Measurements from ENCODE around the gene NUP37. TPM values are rescaled to one million over a fixed set of nuclear protein-coding genes. Genes with fewer than 3 reads are reported as not detected.
A peak's percentile ranks its signal among the peaks of the same experiment; 100 is the strongest.

NUP37 gene
- total RNA-seq, 1 experiment from 2014 or later: 77.5 TPM

DNA sequence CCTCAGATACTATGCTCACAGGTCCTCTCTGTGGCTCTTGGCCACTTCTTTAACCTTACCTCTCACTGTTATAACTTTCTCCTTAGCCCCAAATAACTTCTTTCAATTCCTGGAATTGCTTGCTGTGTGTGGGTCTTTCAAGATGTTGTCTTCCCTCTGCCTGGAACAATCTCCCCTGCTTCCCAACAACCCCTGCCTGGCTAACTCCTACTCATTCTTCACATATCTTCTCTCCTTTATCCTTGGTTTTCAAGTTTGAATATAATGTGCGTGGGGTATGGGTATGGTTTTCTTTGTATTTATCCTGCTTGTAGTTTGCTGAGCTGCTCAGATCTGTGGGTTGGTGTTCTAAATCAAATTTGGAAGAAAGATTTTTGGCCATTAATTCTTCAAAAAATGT lies 55.4 kb downstream of the NUP37 start (continued):
- TF ChIP-seq FOSL1 (IDR thresholded peaks at IDR 0.05; ENCODE audit: low read depth) (no peak), RAD21 (IDR thresholded peaks at IDR 0.05; ENCODE audit: low read depth) (no peak), POLR2A (IDR thresholded peaks at IDR 0.05; ENCODE audit: borderline replicate concordance, extremely low read depth, insufficient read depth, insufficient read length) (no peak)

DNA sequence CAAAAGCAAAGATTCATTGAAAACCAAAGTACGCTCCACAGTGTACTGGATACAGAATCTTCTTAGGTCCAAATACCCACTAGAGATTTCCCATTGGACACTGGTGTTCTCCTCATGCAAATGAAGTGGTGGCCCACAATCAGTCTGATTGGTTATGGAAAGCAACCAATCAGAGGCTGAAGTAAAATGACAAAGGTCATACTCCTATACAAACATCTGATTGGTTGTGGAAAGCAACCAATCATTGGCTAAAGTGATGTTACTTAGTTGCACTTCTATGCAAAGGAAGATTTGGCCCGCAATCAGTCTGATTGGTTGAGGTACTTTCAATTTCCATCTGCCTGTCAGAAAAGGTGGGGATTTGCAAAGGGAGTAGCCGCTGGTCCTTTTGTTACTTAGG lies 56.8 kb downstream of the NUP37 start:
- no peaks in the 10 kb centered on the region for H3K79me2 ChIP-seq (ENCODE audit: insufficient read depth, low read length)
- ChIA-PET POLR2A (no interaction called here), CTCF (no interaction called here), RAD21 (ENCODE audit: low non-redundant PET in 1 of 2, low total read pairs in 2 of 2, uncharacterized antibody in 2 of 2, unreplicated experiment in 2 of 2) (no interaction called here)
- peak overlapping the region; percentile 47 for H2AFZ ChIP-seq (ENCODE audit: low read depth, low read length, poor library complexity, severe bottlenecking)
- no peak overlapping the region for H3K4me3 ChIP-seq (replicated peaks in 1 of 2; ENCODE audit: low read depth in 1 of 2, low read length in 2 of 2)
- no peaks in the 10 kb centered on the region for H3K9me3 ChIP-seq (ENCODE audit: control insufficient read depth in 1 of 2, insufficient read depth in 1 of 2, low read depth in 1 of 2, low read length in 2 of 2)
- no TSS peak for BruUV-seq (replicated peaks)
- no peaks in the 10 kb centered on the region for H3K36me3 ChIP-seq (ENCODE audit: control insufficient read depth in 1 of 2, insufficient read depth in 2 of 2, low read length in 2 of 2)
- DNase-seq (ENCODE audit: low read depth, low spot score) (peak; percentile 47), ATAC-seq (no peak)
- no peaks in the 10 kb centered on the region for H4K20me1 ChIP-seq (ENCODE audit: insufficient read depth)
- intact Hi-C loops (cut with micrococcal nuclease): loop anchor here (5.0 kb wide), 1 partner anchor 656 kb away; the partner anchor contains the start of gene ARL1
- peaks cover 0 to 15% of the 10 kb centered on the region in 2 experiments; a peak in 3 of 4 replicates for H3K4me1 ChIP-seq (ENCODE audit: control insufficient read depth in 1 of 2, insufficient read depth in 2 of 2, low read length in 2 of 2)
- no peak overlapping the region for H3K27ac ChIP-seq (ENCODE audit: low read depth, low read length)
- no peak overlapping the region for H3K9ac ChIP-seq (ENCODE audit: low read length)
- no peaks in the 10 kb centered on the region for H3K9me2 ChIP-seq (ENCODE audit: insufficient read depth)
- no peaks in the 10 kb centered on the region for H3K27me3 ChIP-seq (ENCODE audit: insufficient read depth, low read length)
- no peak overlapping the region for H3K4me2 ChIP-seq (ENCODE audit: low read length)
- TF ChIP-seq, protein P1, sequence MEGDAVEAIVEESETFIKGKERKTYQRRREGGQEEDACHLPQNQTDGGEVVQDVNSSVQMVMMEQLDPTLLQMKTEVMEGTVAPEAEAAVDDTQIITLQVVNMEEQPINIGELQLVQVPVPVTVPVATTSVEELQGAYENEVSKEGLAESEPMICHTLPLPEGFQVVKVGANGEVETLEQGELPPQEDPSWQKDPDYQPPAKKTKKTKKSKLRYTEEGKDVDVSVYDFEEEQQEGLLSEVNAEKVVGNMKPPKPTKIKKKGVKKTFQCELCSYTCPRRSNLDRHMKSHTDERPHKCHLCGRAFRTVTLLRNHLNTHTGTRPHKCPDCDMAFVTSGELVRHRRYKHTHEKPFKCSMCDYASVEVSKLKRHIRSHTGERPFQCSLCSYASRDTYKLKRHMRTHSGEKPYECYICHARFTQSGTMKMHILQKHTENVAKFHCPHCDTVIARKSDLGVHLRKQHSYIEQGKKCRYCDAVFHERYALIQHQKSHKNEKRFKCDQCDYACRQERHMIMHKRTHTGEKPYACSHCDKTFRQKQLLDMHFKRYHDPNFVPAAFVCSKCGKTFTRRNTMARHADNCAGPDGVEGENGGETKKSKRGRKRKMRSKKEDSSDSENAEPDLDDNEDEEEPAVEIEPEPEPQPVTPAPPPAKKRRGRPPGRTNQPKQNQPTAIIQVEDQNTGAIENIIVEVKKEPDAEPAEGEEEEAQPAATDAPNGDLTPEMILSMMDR (IDR thresholded peaks at IDR 0.05 in 2 of 3, conservative IDR thresholded peaks at IDR 0.05 in 1 of 3; ENCODE audit: borderline replicate concordance in 1 of 3, insufficient read depth in 1 of 3, low read depth in 2 of 3, low read length in 2 of 3): no peak
- TF ChIP-seq SP1 (IDR thresholded peaks at IDR 0.05; ENCODE audit: low read depth) (no peak), YY1 (IDR thresholded peaks at IDR 0.05; ENCODE audit: extremely low read depth, insufficient replicate concordance, low read depth, low read length) (no peak), CBX3 (IDR thresholded peaks at IDR 0.05; ENCODE audit: low read depth) (no peak), JUND (IDR thresholded peaks at IDR 0.05) (no peak)
- TF ChIP-seq, protein P2, sequence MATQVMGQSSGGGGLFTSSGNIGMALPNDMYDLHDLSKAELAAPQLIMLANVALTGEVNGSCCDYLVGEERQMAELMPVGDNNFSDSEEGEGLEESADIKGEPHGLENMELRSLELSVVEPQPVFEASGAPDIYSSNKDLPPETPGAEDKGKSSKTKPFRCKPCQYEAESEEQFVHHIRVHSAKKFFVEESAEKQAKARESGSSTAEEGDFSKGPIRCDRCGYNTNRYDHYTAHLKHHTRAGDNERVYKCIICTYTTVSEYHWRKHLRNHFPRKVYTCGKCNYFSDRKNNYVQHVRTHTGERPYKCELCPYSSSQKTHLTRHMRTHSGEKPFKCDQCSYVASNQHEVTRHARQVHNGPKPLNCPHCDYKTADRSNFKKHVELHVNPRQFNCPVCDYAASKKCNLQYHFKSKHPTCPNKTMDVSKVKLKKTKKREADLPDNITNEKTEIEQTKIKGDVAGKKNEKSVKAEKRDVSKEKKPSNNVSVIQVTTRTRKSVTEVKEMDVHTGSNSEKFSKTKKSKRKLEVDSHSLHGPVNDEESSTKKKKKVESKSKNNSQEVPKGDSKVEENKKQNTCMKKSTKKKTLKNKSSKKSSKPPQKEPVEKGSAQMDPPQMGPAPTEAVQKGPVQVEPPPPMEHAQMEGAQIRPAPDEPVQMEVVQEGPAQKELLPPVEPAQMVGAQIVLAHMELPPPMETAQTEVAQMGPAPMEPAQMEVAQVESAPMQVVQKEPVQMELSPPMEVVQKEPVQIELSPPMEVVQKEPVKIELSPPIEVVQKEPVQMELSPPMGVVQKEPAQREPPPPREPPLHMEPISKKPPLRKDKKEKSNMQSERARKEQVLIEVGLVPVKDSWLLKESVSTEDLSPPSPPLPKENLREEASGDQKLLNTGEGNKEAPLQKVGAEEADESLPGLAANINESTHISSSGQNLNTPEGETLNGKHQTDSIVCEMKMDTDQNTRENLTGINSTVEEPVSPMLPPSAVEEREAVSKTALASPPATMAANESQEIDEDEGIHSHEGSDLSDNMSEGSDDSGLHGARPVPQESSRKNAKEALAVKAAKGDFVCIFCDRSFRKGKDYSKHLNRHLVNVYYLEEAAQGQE (IDR thresholded peaks at IDR 0.05; ENCODE audit: low read depth): no peak

Data from HCT116 (cell line).